Astrocyte (in vitro differentiated cells and primary cell): ENCODE measurements around the gene ERO1B. TPM values are rescaled to one million over a fixed set of nuclear protein-coding genes. Genes with fewer than 3 reads are reported as not detected.

ENCODE experiments used
- DNase-seq: peaks from one replicate; pipeline ENCODE4 v3.0.0-alpha.2; 2010; ENCODE audit warnings: low read depth
- FAIRE-seq: peaks from 2 replicates; lab custom pipeline; 2011; peaks lifted over from hg19 to GRCh38; lab: Jason Lieb, UNC
- H2AFZ ChIP-seq: 2 replicates; pipeline ENCODE4 v1.6.0; 2012; ENCODE audit warnings: low read depth, low read length, inconsistent platforms
- H3K27ac ChIP-seq: 2 replicates; pipeline ENCODE4 v1.5.1; 2011; ENCODE audit warnings: low read depth, low read length, inconsistent platforms
- H3K27me3 ChIP-seq: 2 replicates; pipeline ENCODE4 v1.6.0; 2011; ENCODE audit warnings: low read length, inconsistent platforms; ENCODE audit not compliant: insufficient read depth
- H3K36me3 ChIP-seq: 2 replicates; pipeline ENCODE4 v1.5.1; 2011; ENCODE audit warnings: low read length, inconsistent platforms; ENCODE audit not compliant: insufficient read depth
- H3K4me1 ChIP-seq: 2 replicates; pipeline ENCODE4 v1.5.1; 2011; ENCODE audit warnings: low read length, inconsistent platforms; ENCODE audit not compliant: insufficient read depth
- H3K4me2 ChIP-seq: 2 replicates; pipeline ENCODE4 v1.6.0; 2012; ENCODE audit warnings: low read length, inconsistent platforms
- H3K4me3 ChIP-seq: 2 replicates; pipeline ENCODE4 v1.5.1; 2011; ENCODE audit warnings: low read depth, mild to moderate bottlenecking, low read length, inconsistent platforms; ENCODE audit not compliant: insufficient read depth
- H3K79me2 ChIP-seq: 2 replicates; pipeline ENCODE4 v1.6.0; 2012; ENCODE audit warnings: mild to moderate bottlenecking, low read length, inconsistent platforms; ENCODE audit not compliant: insufficient read depth
- H3K9ac ChIP-seq: 2 replicates; pipeline ENCODE4 v1.6.0; 2012; ENCODE audit warnings: mild to moderate bottlenecking, low read length, inconsistent platforms
- H3K9me3 ChIP-seq: 2 replicates; pipeline ENCODE4 v1.5.1; 2012; ENCODE audit warnings: low read depth, mild to moderate bottlenecking, low read length, inconsistent platforms; ENCODE audit not compliant: insufficient read depth
- H4K20me1 ChIP-seq: 2 replicates; pipeline ENCODE4 v1.6.0; 2012; ENCODE audit warnings: low read length, inconsistent platforms; ENCODE audit not compliant: insufficient read depth
- H3K27ac Mint-ChIP-seq: one replicate; pipeline ENCODE4 v1.8.0; 2021; ENCODE audit warnings: mild to moderate bottlenecking, mixed read lengths; ENCODE audit not compliant: unreplicated experiment
- H3K27me3 Mint-ChIP-seq: one replicate; pipeline ENCODE4 v1.8.0; 2021; ENCODE audit warnings: low read depth, mixed read lengths; ENCODE audit not compliant: unreplicated experiment
- H3K36me3 Mint-ChIP-seq: one replicate; pipeline ENCODE4 v1.8.0; 2021; ENCODE audit warnings: low read depth, mixed read lengths; ENCODE audit not compliant: unreplicated experiment
- H3K4me1 Mint-ChIP-seq: one replicate; pipeline ENCODE4 v1.8.0; 2021; ENCODE audit warnings: low read depth, mixed read lengths; ENCODE audit not compliant: unreplicated experiment
- H3K4me3 Mint-ChIP-seq: one replicate; pipeline ENCODE4 v1.8.0; 2021; ENCODE audit warnings: mild to moderate bottlenecking, moderate library complexity, mixed read lengths; ENCODE audit not compliant: unreplicated experiment
- H3K9me3 Mint-ChIP-seq: one replicate; pipeline ENCODE4 v1.8.0; 2021; ENCODE audit warnings: mild to moderate bottlenecking, mixed read lengths; ENCODE audit not compliant: unreplicated experiment
- CTCF ChIP-seq: IDR thresholded peaks from 2 replicates; pipeline ENCODE4 v1.5.1; 2011; ENCODE audit warnings: low read depth, mild to moderate bottlenecking, inconsistent platforms, low read length, moderate library complexity; ENCODE audit not compliant: insufficient read depth
- EZH2 ChIP-seq: IDR thresholded peaks from 2 replicates; pipeline ENCODE4 v1.6.1; 2012; ENCODE audit warnings: mild to moderate bottlenecking, low read length, inconsistent platforms; ENCODE audit not compliant: insufficient read depth
- total RNA-seq: library from RNA; stranded (reverse); gene quantifications from 2 replicates; pipeline ENCODE4 v1.2.1, GENCODE V29; 2021

The ERO1B gene
- total RNA-seq, 1 donor from 2014 or later = 1.5 TPM

GRCh38 chr1:236301958-236302335 is 20.2 kb upstream of the ERO1B start:
- TF ChIP-seq CTCF (no peak), EZH2 (no peak)
- no peak overlapping the region for H3K27ac Mint-ChIP-seq

DNA sequence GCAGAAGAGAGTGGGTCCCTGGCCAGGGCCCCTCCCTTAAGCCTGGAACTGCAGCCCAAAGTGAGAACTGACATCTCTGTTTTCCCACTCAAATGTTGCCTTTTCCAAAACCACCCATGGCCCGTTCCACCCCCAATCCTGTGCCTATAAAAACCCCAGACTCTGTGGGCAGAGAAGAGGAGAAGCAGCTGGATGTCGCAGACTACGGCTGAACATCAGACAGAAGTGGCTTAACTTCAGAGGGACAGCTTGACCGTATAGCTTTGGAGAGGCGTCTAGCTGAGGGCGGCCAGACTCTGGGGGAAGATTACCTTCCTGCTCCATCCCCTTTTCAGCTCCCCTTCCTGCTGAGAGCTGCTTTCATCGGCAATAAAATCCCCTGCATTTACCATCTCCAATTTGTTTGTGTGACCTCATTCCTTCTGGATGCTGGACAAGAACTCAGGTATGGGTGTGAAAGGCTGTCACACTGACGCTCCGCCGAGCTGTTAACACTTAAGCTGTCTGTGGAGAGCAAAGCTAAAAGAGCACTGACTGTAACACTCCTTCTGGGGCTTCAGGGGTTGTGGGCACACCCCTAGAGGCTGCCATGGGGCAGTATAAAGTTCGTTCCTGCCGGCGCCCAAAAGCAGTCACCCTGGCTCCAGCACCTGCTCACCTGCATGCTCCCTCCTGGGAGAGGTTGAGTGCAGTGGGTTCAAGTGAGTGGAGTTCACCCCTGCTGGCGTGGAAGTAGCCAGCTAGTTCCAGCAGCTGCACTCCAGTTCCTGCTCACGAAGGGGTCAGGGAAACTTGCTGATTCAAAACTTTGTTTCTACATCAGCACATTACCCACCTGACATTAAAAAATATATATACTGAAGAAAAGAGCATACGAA is 19.6 kb upstream of the ERO1B start:
- Mint-ChIP-seq H3K9me3 (no peaks in the 10 kb centered on the region), H3K4me1 (no peaks in the 10 kb centered on the region), H3K36me3 (no peaks in the 10 kb centered on the region), H3K27ac (no peak overlapping the region), H3K27me3 (peaks cover 2% of the 10 kb centered on the region), H3K4me3 (no peak overlapping the region)
- FAIRE-seq (no peak), DNase-seq (no peak)
- Histone ChIP-seq H3K79me2 (no peaks in the 10 kb centered on the region), H3K4me1 (no peaks in the 10 kb centered on the region), H3K27me3 (no peaks in the 10 kb centered on the region), H3K9me3 (no peaks in the 10 kb centered on the region), H2AFZ (no peak overlapping the region), H3K9ac (no peak overlapping the region), H3K4me3 (no peak overlapping the region), H4K20me1 (no peaks in the 10 kb centered on the region), H3K36me3 (no peaks in the 10 kb centered on the region), H3K4me2 (no peak overlapping the region), H3K27ac (no peak overlapping the region)
- TF ChIP-seq EZH2 (no peak), CTCF (no peak)

More at GRCh38 chr1:236301958-236302335, 20.2 kb upstream of the ERO1B start:
- H3K9me3 Mint-ChIP-seq = no peaks in the 10 kb centered on the region
- Histone ChIP-seq H3K79me2 (no peaks in the 10 kb centered on the region), H3K9ac (no peak overlapping the region), H3K36me3 (no peaks in the 10 kb centered on the region), H2AFZ (no peak overlapping the region), H3K4me2 (no peak overlapping the region), H3K9me3 (no peaks in the 10 kb centered on the region), H4K20me1 (no peaks in the 10 kb centered on the region), H3K4me1 (no peaks in the 10 kb centered on the region), H3K27ac (no peak overlapping the region), H3K4me3 (no peak overlapping the region), H3K27me3 (no peaks in the 10 kb centered on the region)
- H3K27me3 Mint-ChIP-seq = peaks cover 2% of the 10 kb centered on the region
- FAIRE-seq (no peak), DNase-seq (no peak)
- H3K36me3 Mint-ChIP-seq = no peaks in the 10 kb centered on the region
- no peaks in the 10 kb centered on the region for H3K4me1 Mint-ChIP-seq
- H3K4me3 Mint-ChIP-seq = no peak overlapping the region

- no peaks in the 10 kb centered on the region for H3K36me3 ChIP-seq
- H3K4me1 Mint-ChIP-seq = no peaks in the 10 kb centered on the region
- H3K27me3 ChIP-seq = no peaks in the 10 kb centered on the region
- no peak overlapping the region for H3K4me3 ChIP-seq
- no peak for TF ChIP-seq CTCF
- no peak for TF ChIP-seq EZH2
- H4K20me1 ChIP-seq = no peaks in the 10 kb centered on the region
- H3K9ac ChIP-seq = no peak overlapping the region
- no peaks in the 10 kb centered on the region for H3K79me2 ChIP-seq
- H3K9me3 ChIP-seq = no peaks in the 10 kb centered on the region
- no peaks in the 10 kb centered on the region for H3K27me3 Mint-ChIP-seq
- H3K9me3 Mint-ChIP-seq = no peaks in the 10 kb centered on the region
- no peak for DNase-seq
- no peak overlapping the region for H3K4me3 Mint-ChIP-seq
- no peak overlapping the region for H3K4me2 ChIP-seq
- no peak overlapping the region for H3K27ac Mint-ChIP-seq
- no peak overlapping the region for H2AFZ ChIP-seq
- no peaks in the 10 kb centered on the region for H3K4me1 ChIP-seq
- H3K36me3 Mint-ChIP-seq = no peaks in the 10 kb centered on the region
- no peak for FAIRE-seq
- no peak overlapping the region for H3K27ac ChIP-seq
These were observed 15.4 kb upstream of the ERO1B start for GRCh38 chr1:236297161-236297560.
